Endothelial cell of umbilical vein (primary cell): Measurements from ENCODE around the gene MVD. TPM values are rescaled to one million over a fixed set of nuclear protein-coding genes. Genes with fewer than 3 reads are reported as not detected.

Source experiments
- BruUV-seq: library from RNA; stranded (reverse); fragments of 400-500 nt; replicated peaks from 2 replicates; lab custom pipeline; 2021; lab: Mats Ljungman, UMichigan
- CTCF ChIA-PET: fragments of 300-600, 350-600 bp; sonication (Branson Sonifier 250); formaldehyde crosslinking; loops from one replicate; lab custom pipeline; 2021; ENCODE audit warnings: antibody characterized with exemption, inconsistent platforms; lab: Charles Lee
- POLR2A ChIA-PET: fragments of 300-600, 350-600 bp; sonication (Branson Sonifier 250); formaldehyde crosslinking; loops from one replicate; lab custom pipeline; 2021; ENCODE audit warnings: antibody characterized with exemption, inconsistent platforms; lab: Charles Lee
- DNase-seq: peaks from one replicate; pipeline ENCODE4 v3.0.0-alpha.2; 2011; ENCODE audit warnings: low read depth, low spot score
- FAIRE-seq: peaks from 2 replicates; lab custom pipeline; 2011; peaks lifted over from hg19 to GRCh38; lab: Jason Lieb, UNC
- H2AFZ ChIP-seq: 2 replicates; pipeline ENCODE4 v1.6.0; 2012; ENCODE audit warnings: low read depth, low read length, control low read depth, inconsistent platforms
- H3K27ac ChIP-seq: 2 replicates; pipeline ENCODE4 v1.5.1; 2011; ENCODE audit warnings: low read depth, mild to moderate bottlenecking, control low read depth, low read length, moderate library complexity; ENCODE audit not compliant: insufficient read depth
- H3K27me3 ChIP-seq, 2 experiments: 2 replicates each; pipeline versions ENCODE4 v1.6.0 to v1.6.1; 2011; ENCODE audit warnings: low read length in 2 of 2, mixed read lengths in 1 of 2; ENCODE audit not compliant: control insufficient read depth in 2 of 2, insufficient read depth in 2 of 2
- H3K36me3 ChIP-seq, 2 experiments: 2 replicates in 1 of 2; 3 replicates in 1 of 2; pipeline ENCODE4 v1.5.1; 2011; ENCODE audit warnings: low read length in 2 of 2, mild to moderate bottlenecking in 1 of 2, moderate library complexity in 1 of 2; ENCODE audit not compliant: control insufficient read depth in 2 of 2, insufficient read depth in 2 of 2; ENCODE audit errors: extremely low read depth in 1 of 2
- H3K4me1 ChIP-seq: 3 replicates; pipeline ENCODE4 v1.5.1; 2011; ENCODE audit warnings: mild to moderate bottlenecking, low read length; ENCODE audit not compliant: control insufficient read depth, insufficient read depth; ENCODE audit errors: extremely low read depth
- H3K4me2 ChIP-seq: 2 replicates; pipeline ENCODE4 v1.6.1; 2011; ENCODE audit warnings: low read length, control low read depth, mixed read lengths; ENCODE audit not compliant: insufficient read depth
- H3K4me3 ChIP-seq, 3 experiments: fragments of 200-600 bp in 1 of 3; sonication (generic), shearing (Covaris generic) in 1 of 3; replicated peaks in 1 of 3; 2 replicates each; pipeline ENCODE4 v1.5.1; 2011 to 2016; ENCODE audit warnings: control low read depth in 3 of 3, low read length in 3 of 3, mild to moderate bottlenecking in 2 of 3, inconsistent platforms in 1 of 3, low read depth in 1 of 3, moderate library complexity in 1 of 3; ENCODE audit not compliant: insufficient read depth in 1 of 3
- H3K79me2 ChIP-seq: 2 replicates; pipeline ENCODE4 v1.6.0; 2012; ENCODE audit warnings: low read length, inconsistent platforms; ENCODE audit not compliant: control insufficient read depth, insufficient read depth
- H3K9ac ChIP-seq: replicated peaks from 2 replicates; pipeline ENCODE3; 2011; ENCODE audit warnings: low read length, control low read depth; ENCODE audit not compliant: insufficient read depth; ENCODE audit errors: extremely low read depth
- H3K9me1 ChIP-seq: replicated peaks from 3 replicates; pipeline ENCODE4 v1.6.0; 2011; ENCODE audit warnings: mild to moderate bottlenecking, low read length; ENCODE audit not compliant: control insufficient read depth, insufficient read depth; ENCODE audit errors: extremely low read depth
- H3K9me3 ChIP-seq: replicated peaks from 2 replicates; pipeline ENCODE4 v1.5.1; 2012; ENCODE audit warnings: low read length, inconsistent platforms; ENCODE audit not compliant: control insufficient read depth, insufficient read depth
- H4K20me1 ChIP-seq: replicated peaks from 2 replicates; pipeline ENCODE3; 2011; ENCODE audit warnings: mild to moderate bottlenecking, low read length; ENCODE audit not compliant: control insufficient read depth, insufficient read depth; ENCODE audit errors: extremely low read depth
- EZH2 ChIP-seq: IDR thresholded peaks from 2 replicates; pipeline ENCODE4 v1.6.1; 2012; ENCODE audit warnings: borderline replicate concordance, low read depth, mild to moderate bottlenecking, moderate library complexity, low read length, inconsistent platforms; ENCODE audit not compliant: severe bottlenecking
- FOS ChIP-seq: IDR thresholded peaks from 2 replicates; pipeline ENCODE4 v1.6.1; 2011; ENCODE audit warnings: mild to moderate bottlenecking, low read length, moderate library complexity, borderline replicate concordance; ENCODE audit not compliant: insufficient read depth
- GATA2 ChIP-seq: IDR thresholded peaks from 2 replicates; pipeline ENCODE4 v1.7.0; 2011; ENCODE audit warnings: low read depth, mild to moderate bottlenecking, moderate library complexity, mixed read lengths, low read length; ENCODE audit not compliant: insufficient read length, insufficient read depth
- JUN ChIP-seq: IDR thresholded peaks from 2 replicates; pipeline ENCODE4 v1.6.1; 2011; ENCODE audit warnings: borderline replicate concordance, low read depth; ENCODE audit not compliant: insufficient read length, insufficient read depth
- MYC ChIP-seq: IDR thresholded peaks from one replicate; pipeline ENCODE4 v1.6.1; 2011; ENCODE audit warnings: mild to moderate bottlenecking, low read depth, low read length
- POLR2A ChIP-seq: IDR thresholded peaks from 2 replicates; pipeline ENCODE4 v1.6.1; 2012; ENCODE audit warnings: low read depth, mild to moderate bottlenecking, control low read depth, low read length
- POLR2AphosphoS5 ChIP-seq: IDR thresholded peaks from 2 replicates; pipeline ENCODE4 v1.6.1; 2012; ENCODE audit warnings: low read depth, mild to moderate bottlenecking, control low read depth, low read length, moderate library complexity; ENCODE audit not compliant: insufficient read depth
- dilution Hi-C: fragments of 300-500 bp; cut with MboI; formaldehyde crosslinking; loops from one replicate; pipeline ENCODE4 v1.15.0; 2019; ENCODE audit warnings: low sequenced_read_pairs; ENCODE audit not compliant: extremely low pct_ligation_motif_present
- intact Hi-C: fragments of 100-400 bp; cut with micrococcal nuclease; formaldehyde crosslinking; loops from one replicate; pipeline ENCODE4 v1.10.0; 2022
- polyA plus RNA-seq, 4 experiments: library from polyadenylated mRNA; depleted of rRNA in 3 of 4; stranded (reverse) in 3 of 4; unstranded in 1 of 4; fragments of >200 nt; gene quantifications; 2 replicates each; pipeline versions ENCODE4 v1.2.1 to v1.2.3, GENCODE V29; 2011 to 2012; ENCODE audit warnings: missing spikeins in 1 of 4
- total RNA-seq: library from RNA; stranded (reverse); gene quantifications from 2 replicates; pipeline ENCODE4 v1.2.3, GENCODE V29; 2021
- TF ChIP-seq, protein P1 (sequence below): IDR thresholded peaks from 2 replicates; pipeline ENCODE4 v1.6.1; 2011; ENCODE audit not compliant: insufficient read depth, insufficient read length
- TF ChIP-seq, protein P2 (sequence below), 2 donors: IDR thresholded peaks; 1 replicate in 1 of 2; 2 replicates in 1 of 2; pipeline ENCODE4 v1.5.1; 2011; ENCODE audit warnings: low read length in 2 of 2, mild to moderate bottlenecking in 2 of 2, moderate library complexity in 2 of 2, control low read depth in 1 of 2, inconsistent platforms in 1 of 2, low read depth in 1 of 2; ENCODE audit not compliant: insufficient read depth in 1 of 2; ENCODE audit errors: extremely low read depth in 1 of 2

MVD gene
- total and polyA plus RNA-seq, 2 donors (not counting 3 experiments of a cell fraction or from before 2014, with no cell fraction given): 64.4 to 142 TPM

DNA sequence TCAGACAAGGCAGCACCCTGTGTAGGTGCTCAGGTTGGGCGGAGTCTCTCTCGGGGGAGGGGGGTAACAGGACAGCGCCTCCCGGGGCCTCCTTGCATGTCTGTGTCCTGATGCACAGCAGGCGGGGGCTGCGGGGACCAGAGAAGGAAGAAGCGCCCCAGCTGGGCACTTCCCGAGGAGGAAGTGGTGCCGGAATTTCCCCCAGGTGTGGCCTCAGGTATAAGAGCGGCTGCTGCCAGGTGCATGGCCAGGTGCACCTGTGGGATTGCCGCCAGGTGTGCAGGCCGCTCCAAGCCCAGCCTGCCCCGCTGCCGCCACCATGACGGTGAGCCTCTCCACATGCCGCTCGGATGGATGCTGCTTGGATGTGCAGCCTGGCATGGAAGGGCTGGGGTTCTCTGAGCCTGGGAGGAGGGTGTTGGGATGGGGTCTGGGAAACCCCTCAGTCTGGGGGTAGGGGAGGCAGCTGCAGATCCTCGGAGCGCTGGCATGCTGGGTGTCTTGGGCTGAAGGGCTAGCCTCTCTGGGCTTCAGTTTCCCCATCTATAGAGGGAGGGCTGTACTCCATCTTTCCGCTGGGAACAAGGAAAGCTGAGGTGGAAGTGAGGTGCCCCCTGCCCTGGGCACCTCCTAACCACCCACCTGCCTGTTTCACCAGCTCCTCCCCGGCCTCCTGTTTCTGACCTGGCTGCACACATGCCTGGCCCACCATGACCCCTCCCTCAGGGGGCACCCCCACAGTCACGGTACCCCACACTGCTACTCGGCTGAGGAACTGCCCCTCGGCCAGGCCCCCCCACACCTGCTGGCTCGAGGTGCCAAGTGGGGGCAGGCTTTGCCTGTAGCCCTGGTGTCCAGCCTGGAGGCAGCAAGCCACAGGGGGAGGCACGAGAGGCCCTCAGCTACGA is 24.3 kb downstream of the MVD start, which contains the start of gene IL17C:
Gene IL17C (plus strand): TSS at position 250 of the 908 bp plus-strand sequence. CDS start 70 bp downstream, at position 320.
- Histone ChIP-seq H3K9ac (no peak within 1 kb of the TSS), H3K4me3 (no peak within 1 kb of the TSS), H2AFZ (no peak within 1 kb of the TSS), H3K4me1 (peaks cover 8% of the 10 kb centered on the region), H3K36me3 (no peaks in the 10 kb centered on the region), H4K20me1 (no peaks in the 10 kb centered on the region), H3K9me1 (no peaks in the 10 kb centered on the region), H3K79me2 (no peaks in the 10 kb centered on the region), H3K27ac (no peak within 1 kb of the TSS), H3K27me3 (peaks cover 9 to 19% of the 10 kb centered on the region in 2 experiments), H3K4me2 (no peak within 1 kb of the TSS), H3K9me3 (no peaks in the 10 kb centered on the region)
- peak; percentile 24 for TF ChIP-seq EZH2
- TF ChIP-seq POLR2AphosphoS5: no peak
- FAIRE-seq (no peak), DNase-seq (no peak)
- ChIA-PET POLR2A (no interaction called here), CTCF (no interaction called here)
- intact Hi-C loops: no loop called here
- no TSS peak for BruUV-seq
- dilution Hi-C loops: no loop called here

DNA sequence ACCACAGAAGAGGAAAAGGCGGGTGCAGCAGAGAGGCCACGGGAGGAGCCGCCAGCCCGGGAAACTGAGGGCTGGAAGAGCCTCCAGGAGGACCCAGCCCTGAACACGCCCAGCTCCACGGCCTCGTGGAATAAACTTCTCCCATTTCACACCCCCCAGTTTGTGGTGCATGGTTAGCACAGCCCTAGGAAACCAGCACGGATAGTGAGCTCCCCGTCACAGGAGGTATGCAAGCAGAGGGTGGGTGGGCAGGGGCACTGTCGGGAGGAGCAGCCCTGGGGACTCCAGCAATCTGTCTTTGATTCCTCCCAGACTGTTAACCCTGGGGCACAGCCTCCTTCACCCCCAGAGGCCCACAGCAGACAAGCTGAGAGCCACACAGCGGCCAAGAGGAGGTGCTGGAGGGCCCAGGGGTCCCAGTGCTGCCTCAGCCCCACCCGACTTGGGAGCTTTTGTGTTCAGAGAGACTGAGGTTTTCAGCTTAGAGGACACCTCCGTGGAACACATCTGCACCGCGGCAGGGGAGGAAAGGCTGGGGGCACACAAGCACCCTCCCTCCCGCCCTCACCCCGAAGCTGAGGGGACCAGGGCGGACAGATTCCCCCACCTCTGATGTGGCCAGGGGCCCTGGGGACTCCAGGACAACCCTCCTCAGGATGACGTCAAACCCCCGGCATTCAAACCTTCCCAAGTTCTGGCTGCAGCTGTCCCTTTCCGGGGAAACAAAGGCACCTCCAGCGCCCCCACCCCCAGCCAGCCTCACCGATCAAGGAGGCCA is 26.2 kb downstream of the MVD start:
- no peaks in the 10 kb centered on the region for H4K20me1 ChIP-seq
- H3K79me2 ChIP-seq: no peaks in the 10 kb centered on the region
- H3K4me1 ChIP-seq: peaks cover 8% of the 10 kb centered on the region
- POLR2A ChIA-PET: no interaction called here
- FAIRE-seq: no peak
- TF ChIP-seq MYC: no peak
- TF ChIP-seq, protein P1, sequence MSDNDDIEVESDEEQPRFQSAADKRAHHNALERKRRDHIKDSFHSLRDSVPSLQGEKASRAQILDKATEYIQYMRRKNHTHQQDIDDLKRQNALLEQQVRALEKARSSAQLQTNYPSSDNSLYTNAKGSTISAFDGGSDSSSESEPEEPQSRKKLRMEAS: no peak
- no peak for TF ChIP-seq JUN
- TF ChIP-seq, protein P2, sequence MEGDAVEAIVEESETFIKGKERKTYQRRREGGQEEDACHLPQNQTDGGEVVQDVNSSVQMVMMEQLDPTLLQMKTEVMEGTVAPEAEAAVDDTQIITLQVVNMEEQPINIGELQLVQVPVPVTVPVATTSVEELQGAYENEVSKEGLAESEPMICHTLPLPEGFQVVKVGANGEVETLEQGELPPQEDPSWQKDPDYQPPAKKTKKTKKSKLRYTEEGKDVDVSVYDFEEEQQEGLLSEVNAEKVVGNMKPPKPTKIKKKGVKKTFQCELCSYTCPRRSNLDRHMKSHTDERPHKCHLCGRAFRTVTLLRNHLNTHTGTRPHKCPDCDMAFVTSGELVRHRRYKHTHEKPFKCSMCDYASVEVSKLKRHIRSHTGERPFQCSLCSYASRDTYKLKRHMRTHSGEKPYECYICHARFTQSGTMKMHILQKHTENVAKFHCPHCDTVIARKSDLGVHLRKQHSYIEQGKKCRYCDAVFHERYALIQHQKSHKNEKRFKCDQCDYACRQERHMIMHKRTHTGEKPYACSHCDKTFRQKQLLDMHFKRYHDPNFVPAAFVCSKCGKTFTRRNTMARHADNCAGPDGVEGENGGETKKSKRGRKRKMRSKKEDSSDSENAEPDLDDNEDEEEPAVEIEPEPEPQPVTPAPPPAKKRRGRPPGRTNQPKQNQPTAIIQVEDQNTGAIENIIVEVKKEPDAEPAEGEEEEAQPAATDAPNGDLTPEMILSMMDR (IDR thresholded peaks at IDR 0.05; ENCODE audit: extremely low read depth in 1 of 2, insufficient read depth in 1 of 2, low read depth in 1 of 2, low read length in 2 of 2): no peak
- no peak for TF ChIP-seq POLR2AphosphoS5
- no peak for TF ChIP-seq GATA2
- TF ChIP-seq POLR2A: no peak
- no peak for TF ChIP-seq EZH2
- TF ChIP-seq FOS: no peak
- no peaks in the 10 kb centered on the region for H3K36me3 ChIP-seq
- H3K9ac ChIP-seq: no peak overlapping the region
- H3K4me2 ChIP-seq: no peak overlapping the region
- H2AFZ ChIP-seq: no peak overlapping the region
- no peak overlapping the region for H3K27ac ChIP-seq
- H3K9me1 ChIP-seq: no peaks in the 10 kb centered on the region
- CTCF ChIA-PET: interaction anchor here (0.6 to 1.3 kb wide), 2 partner anchors 15 to 49 kb away, joined by 3 read pairs; no protein-coding TSS in a partner anchor
- H3K9me3 ChIP-seq: no peaks in the 10 kb centered on the region
- intact Hi-C loops (no loop called here), dilution Hi-C loops (no loop called here)
- BruUV-seq: no TSS peak
- no peak overlapping the region for H3K4me3 ChIP-seq
- peaks cover 9 to 19% of the 10 kb centered on the region in 2 experiments for H3K27me3 ChIP-seq
- DNase-seq: no peak
